Testis (tissue), 3 donors: ENCODE measurements around the gene HS3ST4. TPM values are rescaled to one million over a fixed set of nuclear protein-coding genes. Genes with fewer than 3 reads are reported as not detected.

Source experiments
- DNase-seq: peaks from one replicate; pipeline ENCODE4 v3.0.0-alpha.2; 2019
- H3K27ac ChIP-seq, 2 donors: fragments of 200-600 bp; sonication (generic); one replicate each; pipeline ENCODE4 v1.5.1; 2019
- H3K27me3 ChIP-seq: fragments of 200-600 bp; sonication (generic); one replicate; pipeline ENCODE4 v1.5.1; 2019
- H3K36me3 ChIP-seq: fragments of 200-600 bp; sonication (generic); one replicate; pipeline ENCODE4 v1.5.1; 2017; ENCODE audit warnings: low read depth; ENCODE audit errors: missing control alignments
- H3K4me1 ChIP-seq: fragments of 200-600 bp; sonication (generic); one replicate; pipeline ENCODE4 v1.5.1; 2019
- H3K4me3 ChIP-seq, 2 donors: fragments of 200-600 bp; sonication (generic); one replicate each; pipeline ENCODE4 v1.5.1; 2017 to 2019
- H3K9me3 ChIP-seq: fragments of 200-600 bp; sonication (generic); one replicate; pipeline ENCODE4 v1.5.1; 2017
- POLR2A ChIP-seq: fragments of 450-650 bp; IDR thresholded peaks from one replicate; pipeline ENCODE4 v1.6.1; 2017; ENCODE audit warnings: antibody characterized with exemption, mild to moderate bottlenecking, moderate library complexity
- WGBS, 2 donors: methylation state at CpG; one replicate each; pipeline ENCODE4 v1.1.5; 2018; 5-methylcytosine and 5-hydroxymethylcytosine counted together
- intact Hi-C: fragments of 100-400 bp; cut with DNase I; formaldehyde crosslinking; loops from one replicate; pipeline ENCODE4 v1.15.1; 2023; ENCODE audit warnings: low total_unique reads
- polyA plus RNA-seq: library from polyadenylated mRNA; stranded (reverse); fragments of 350-450 nt; fragmentation: Illumina TruSeq; extraction: RNeasy Lipid Tissue Mini Kit (QIAGEN cat#74804); gene quantifications from one replicate; pipeline ENCODE4 v1.2.3, GENCODE V29; 2014; ENCODE audit warnings: low read depth, low replicate concordance; ENCODE audit not compliant: insufficient read depth
- total RNA-seq, 2 donors: library from RNA; depleted of rRNA; stranded (reverse); fragments of >200 nt; gene quantifications; one replicate each; pipeline ENCODE4 v1.2.3, GENCODE V29; 2016
- TF ChIP-seq, protein P1 (sequence below), 3 experiments: fragments of 450-650 bp in 2 of 3; fragments of 200-600 bp in 1 of 3; sonication (generic) in 1 of 3; IDR thresholded peaks; one replicate each; pipeline ENCODE4 v1.5.1; 2016 to 2019; ENCODE audit warnings: antibody characterized with exemption in 3 of 3, mild to moderate bottlenecking in 2 of 3, moderate library complexity in 1 of 3

Gene HS3ST4
- total and polyA plus RNA-seq, 3 donors from 2014 or later: 0.37 to 2.7 (median 2.6) TPM

DNA sequence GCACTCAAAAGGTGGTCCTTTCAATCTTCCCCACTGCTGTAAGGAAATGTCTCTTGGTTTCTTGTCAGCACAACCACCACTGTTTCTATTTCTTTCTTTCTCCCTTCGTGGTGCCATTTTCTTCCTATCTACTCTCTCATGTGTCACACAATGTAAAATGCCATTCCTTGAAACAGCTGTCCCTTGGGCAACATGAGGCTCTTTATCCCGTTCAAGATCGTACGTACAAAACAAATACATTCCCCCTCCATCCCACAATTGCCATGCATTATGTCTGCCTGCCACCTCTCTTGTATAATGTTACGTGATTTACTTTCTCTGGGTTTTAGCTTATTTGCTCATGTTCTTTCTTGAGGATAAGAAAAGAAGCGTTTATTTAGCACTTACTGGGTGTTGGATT, 410.6 kb downstream of the HS3ST4 start:
- DNase-seq: no peak

GRCh38 chr16:26108836-26109505, 417.2 kb downstream of the HS3ST4 start:
- H3K4me1 ChIP-seq: no peaks in the 10 kb centered on the region
- intact Hi-C loops: no loop called here
- DNase-seq: no peak
- H3K4me3 ChIP-seq: no peak overlapping the region
- no peaks in the 10 kb centered on the region for H3K9me3 ChIP-seq
- no peak overlapping the region for H3K27ac ChIP-seq
- H3K36me3 ChIP-seq: no peaks in the 10 kb centered on the region
- TF ChIP-seq, protein P1, sequence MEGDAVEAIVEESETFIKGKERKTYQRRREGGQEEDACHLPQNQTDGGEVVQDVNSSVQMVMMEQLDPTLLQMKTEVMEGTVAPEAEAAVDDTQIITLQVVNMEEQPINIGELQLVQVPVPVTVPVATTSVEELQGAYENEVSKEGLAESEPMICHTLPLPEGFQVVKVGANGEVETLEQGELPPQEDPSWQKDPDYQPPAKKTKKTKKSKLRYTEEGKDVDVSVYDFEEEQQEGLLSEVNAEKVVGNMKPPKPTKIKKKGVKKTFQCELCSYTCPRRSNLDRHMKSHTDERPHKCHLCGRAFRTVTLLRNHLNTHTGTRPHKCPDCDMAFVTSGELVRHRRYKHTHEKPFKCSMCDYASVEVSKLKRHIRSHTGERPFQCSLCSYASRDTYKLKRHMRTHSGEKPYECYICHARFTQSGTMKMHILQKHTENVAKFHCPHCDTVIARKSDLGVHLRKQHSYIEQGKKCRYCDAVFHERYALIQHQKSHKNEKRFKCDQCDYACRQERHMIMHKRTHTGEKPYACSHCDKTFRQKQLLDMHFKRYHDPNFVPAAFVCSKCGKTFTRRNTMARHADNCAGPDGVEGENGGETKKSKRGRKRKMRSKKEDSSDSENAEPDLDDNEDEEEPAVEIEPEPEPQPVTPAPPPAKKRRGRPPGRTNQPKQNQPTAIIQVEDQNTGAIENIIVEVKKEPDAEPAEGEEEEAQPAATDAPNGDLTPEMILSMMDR (IDR thresholded peaks at IDR 0.05): no peak
- no peak for TF ChIP-seq POLR2A
- 81 to 82% methylated on average over 13 of the region's 13 CpGs for WGBS, 2 donors
- H3K27me3 ChIP-seq: no peaks in the 10 kb centered on the region

More for the DNA sequence above, 410.6 kb downstream of the HS3ST4 start:
- TF ChIP-seq POLR2A: no peak
- TF ChIP-seq, protein P1 (IDR thresholded peaks at IDR 0.05): no peak
- Histone ChIP-seq H3K9me3 (no peaks in the 10 kb centered on the region), H3K27ac (no peak overlapping the region), H3K4me1 (no peaks in the 10 kb centered on the region), H3K27me3 (no peaks in the 10 kb centered on the region), H3K36me3 (no peaks in the 10 kb centered on the region), H3K4me3 (no peak overlapping the region)
- intact Hi-C loops: no loop called here
- WGBS, 2 donors: 81% methylated on average over 6 of the region's 6 CpGs

- intact Hi-C loops: no loop called here
- Histone ChIP-seq H3K4me3 (no peak overlapping the region), H3K27me3 (no peaks in the 10 kb centered on the region), H3K9me3 (no peaks in the 10 kb centered on the region), H3K27ac (no peak overlapping the region), H3K36me3 (no peaks in the 10 kb centered on the region), H3K4me1 (no peaks in the 10 kb centered on the region)
- no peak for TF ChIP-seq POLR2A
- TF ChIP-seq, protein P1 (IDR thresholded peaks at IDR 0.05): no peak
- peak; percentile 15 for DNase-seq
- 71 to 77% methylated on average over 5 of the region's 5 CpGs for WGBS, 2 donors
Observed at GRCh38 chr16:26111900-26112299, 420.1 kb downstream of the HS3ST4 start.

- Histone ChIP-seq H3K27ac (no peak overlapping the region), H3K4me3 (no peak overlapping the region), H3K9me3 (no peaks in the 10 kb centered on the region), H3K27me3 (no peaks in the 10 kb centered on the region), H3K36me3 (no peaks in the 10 kb centered on the region), H3K4me1 (no peaks in the 10 kb centered on the region)
- WGBS, 2 donors: 44 to 48% methylated on average over 3 of the region's 3 CpGs
- DNase-seq: no peak
- TF ChIP-seq POLR2A: no peak
- TF ChIP-seq, protein P1 (IDR thresholded peaks at IDR 0.05): no peak
- intact Hi-C loops: no loop called here
Observed at GRCh38 chr16:26118575-26118974, 426.8 kb downstream of the HS3ST4 start.

- TF ChIP-seq POLR2A: no peak
- TF ChIP-seq, protein P1 (IDR thresholded peaks at IDR 0.05): no peak
Observed at GRCh38 chr16:26120729-26121128, 429.0 kb downstream of the HS3ST4 start.

More at GRCh38 chr16:26120729-26121128, 429.0 kb downstream of the HS3ST4 start:
- no peak overlapping the region for H3K4me3 ChIP-seq
- WGBS, 2 donors: 90 to 95% methylated on average over 3 of the region's 3 CpGs
- DNase-seq: no peak
- intact Hi-C loops: no loop called here
- no peak overlapping the region for H3K27ac ChIP-seq
- H3K9me3 ChIP-seq: no peaks in the 10 kb centered on the region
- no peaks in the 10 kb centered on the region for H3K4me1 ChIP-seq
- no peaks in the 10 kb centered on the region for H3K27me3 ChIP-seq
- no peaks in the 10 kb centered on the region for H3K36me3 ChIP-seq
